Measurements from ENCODE around the gene CXADR. TPM values are rescaled to one million over a fixed set of nuclear protein-coding genes. Genes with fewer than 3 reads are reported as not detected.

Gene CXADR
- total RNA-seq (2022; extraction: Qiagen RNA extraction): 7.4 to 9.7 TPM (median 8.6 TPM) in 5 replicates

DNA sequence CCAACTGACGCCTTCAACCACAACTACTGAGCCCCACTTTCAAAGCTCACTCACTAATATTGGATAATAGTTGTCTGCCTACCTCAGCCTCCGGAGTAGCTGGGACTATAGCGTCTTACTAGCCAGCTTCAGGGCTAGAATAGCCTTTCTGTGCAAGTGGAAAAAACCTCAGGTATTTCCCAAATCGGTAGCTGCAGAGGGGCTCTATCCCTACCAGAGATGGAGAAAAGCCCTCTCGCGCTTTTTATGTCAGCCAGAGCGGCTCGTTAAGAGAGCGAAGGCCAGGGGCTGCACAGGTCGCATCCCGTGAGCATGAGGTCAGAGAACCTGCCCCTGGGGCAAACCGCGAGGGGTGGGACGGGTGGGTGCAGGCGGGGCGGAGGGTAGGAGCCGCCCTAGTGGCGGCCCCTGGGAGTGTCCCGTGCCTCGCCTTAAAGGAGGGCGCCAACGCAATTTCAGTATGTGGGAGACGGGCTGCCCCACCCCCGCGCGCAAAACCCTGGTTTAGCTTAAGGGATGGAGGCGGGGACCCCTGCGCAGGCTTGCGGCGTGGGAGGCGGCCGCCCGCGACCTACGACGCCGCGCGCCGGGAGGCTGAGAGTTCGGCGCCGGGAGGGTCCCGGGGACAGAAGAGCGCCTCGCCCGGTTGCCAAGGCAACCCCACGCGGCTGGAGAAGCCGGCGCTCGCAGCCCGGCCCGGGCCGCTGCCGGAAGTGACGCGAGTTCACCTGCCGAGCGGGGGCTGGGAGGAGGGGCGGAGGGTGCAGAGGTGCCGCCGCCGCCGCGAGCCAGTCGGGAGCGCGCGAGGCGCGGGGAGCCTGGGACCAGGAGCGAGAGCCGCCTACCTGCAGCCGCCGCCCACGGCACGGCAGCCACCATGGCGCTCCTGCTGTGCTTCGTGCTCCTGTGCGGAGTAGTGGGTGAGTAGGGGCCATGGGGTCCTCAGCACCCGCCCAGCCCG is at the start of gene CXADR:
Gene CXADR (plus strand): TSS at position 791 of the 961 bp plus-strand sequence. CDS start 87 bp downstream, at position 878.

DNA sequence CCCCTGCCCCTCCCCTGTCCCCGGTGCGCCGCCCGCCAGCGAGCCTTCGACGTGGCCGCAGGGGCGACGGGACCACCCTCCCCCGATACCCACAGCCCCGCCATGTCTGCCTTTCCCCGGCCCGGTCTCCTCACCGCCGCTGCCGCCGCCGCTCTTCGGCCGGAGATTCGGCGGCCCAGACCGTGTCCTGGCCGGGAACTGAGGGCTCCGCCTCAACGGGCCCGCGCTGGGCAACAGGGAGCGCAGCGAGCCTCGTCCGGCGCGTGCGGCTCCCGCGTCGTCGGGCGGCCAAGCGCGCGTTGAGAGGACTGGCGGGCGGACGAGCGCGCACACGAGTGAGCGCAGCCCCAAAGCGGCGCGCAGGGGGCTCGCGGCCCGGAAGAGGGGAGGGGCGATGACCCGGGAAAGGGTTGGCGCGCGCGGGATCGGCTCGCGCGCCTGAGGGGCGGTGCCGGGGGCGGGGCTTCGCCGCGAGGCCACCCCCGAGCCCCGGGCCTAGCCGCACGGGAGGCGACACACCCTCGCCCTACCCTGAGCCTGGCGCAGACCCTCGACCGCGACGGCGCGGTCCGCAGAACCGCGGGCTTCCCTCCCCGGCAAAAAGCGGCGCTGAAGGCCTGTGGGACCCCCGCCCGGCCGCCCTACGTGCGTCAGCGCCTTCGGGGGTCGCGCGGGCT is 99.9 kb downstream of the CXADR start, which contains the start of gene BTG3:
Gene BTG3 (minus strand): TSS at position 337 of the 677 bp plus-strand sequence. CDS start 3,757 bp downstream, outside the sequence.

Other genes starting within 250 kb of the CXADR start
- 24.5 to 32.7 TPM (median 29.3 TPM) in 5 replicates for gene BTG3, start 99.9 kb downstream of the CXADR start, total RNA-seq (2022; extraction: Qiagen RNA extraction)

Measured in A549 treated with CORT108297 at 1 μM for 4 hours (cell line).